NCI-H82 treated with DMSO at 0.1 percent for 48 hours (cell line): ENCODE results near the gene UBE2L5.

Experiments used
- DNase-seq: peaks from one replicate; lab custom pipeline; 2025; ENCODE audit not compliant: unreplicated experiment; lab: John Stamatoyannopoulos, UW

Gene UBE2L5

DNA sequence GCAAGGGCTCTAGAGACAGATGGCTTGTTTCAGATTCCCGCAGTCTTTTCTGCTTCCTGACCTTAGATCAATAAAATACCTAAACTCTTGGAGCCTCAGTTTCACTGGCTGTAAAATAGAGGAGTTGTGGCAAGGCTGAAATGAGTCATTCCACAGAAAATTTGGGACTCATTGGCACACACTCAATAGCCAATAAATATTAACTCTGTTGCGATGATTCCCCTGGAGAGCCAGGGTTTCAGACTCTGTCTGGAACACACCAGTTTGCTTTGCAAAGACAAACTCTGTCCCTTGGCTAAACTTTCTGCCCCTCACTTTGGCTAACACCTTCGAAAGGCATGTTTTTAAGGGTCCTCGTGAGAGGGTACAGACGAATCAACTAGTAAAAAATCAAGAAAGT is 18.1 kb upstream of the UBE2L5 start:
- no peak for DNase-seq

- no peak for DNase-seq
Measured at GRCh38 chr13:30406779-30407416, 15.4 kb upstream of the UBE2L5 start.

- peak; percentile 46 for DNase-seq
Measured at GRCh38 chr13:30408319-30409101, 13.8 kb upstream of the UBE2L5 start.

GRCh38 chr13:30409886-30410704 is 12.2 kb upstream of the UBE2L5 start:
- no peak for DNase-seq

DNA sequence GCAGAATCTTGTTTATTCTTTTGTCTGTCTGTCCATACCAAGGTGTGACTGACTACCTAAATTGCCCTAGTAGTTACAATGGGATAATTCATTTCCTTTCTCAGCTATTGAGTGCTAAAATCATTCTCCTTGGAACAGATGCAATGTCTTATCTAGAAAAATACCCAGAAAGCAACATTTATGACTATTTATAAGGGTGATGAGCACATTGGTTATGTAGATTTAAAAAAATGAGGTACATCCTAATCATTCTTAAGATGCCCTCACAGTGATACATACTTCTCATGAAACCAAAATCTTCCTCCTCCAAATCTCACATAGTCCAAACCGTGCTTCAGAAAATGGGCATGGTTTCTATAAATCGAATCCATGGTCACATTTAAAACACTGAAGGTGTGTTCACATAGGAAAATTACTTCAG is 11.6 kb upstream of the UBE2L5 start:
- no peak for DNase-seq

DNA sequence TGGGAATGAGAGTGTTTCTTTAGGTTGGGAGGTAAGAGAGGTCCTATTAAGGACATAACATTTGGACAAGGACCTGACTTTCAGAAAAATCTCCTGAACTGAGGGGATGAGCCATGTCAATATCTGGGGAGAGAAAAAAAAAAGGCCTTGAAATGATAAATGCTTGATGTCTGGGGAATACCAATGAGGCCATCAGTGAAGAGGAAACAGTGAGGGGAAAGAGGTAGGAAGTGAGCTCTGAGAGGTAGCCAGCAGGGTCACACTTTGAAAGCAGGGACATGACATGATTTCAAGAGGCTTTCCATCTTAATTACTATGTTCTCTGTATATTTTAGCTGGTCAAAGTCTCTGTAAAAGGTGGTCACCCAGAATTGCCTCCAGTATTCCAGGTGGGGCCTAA is 9.9 kb upstream of the UBE2L5 start:
- DNase-seq: no peak

DNA sequence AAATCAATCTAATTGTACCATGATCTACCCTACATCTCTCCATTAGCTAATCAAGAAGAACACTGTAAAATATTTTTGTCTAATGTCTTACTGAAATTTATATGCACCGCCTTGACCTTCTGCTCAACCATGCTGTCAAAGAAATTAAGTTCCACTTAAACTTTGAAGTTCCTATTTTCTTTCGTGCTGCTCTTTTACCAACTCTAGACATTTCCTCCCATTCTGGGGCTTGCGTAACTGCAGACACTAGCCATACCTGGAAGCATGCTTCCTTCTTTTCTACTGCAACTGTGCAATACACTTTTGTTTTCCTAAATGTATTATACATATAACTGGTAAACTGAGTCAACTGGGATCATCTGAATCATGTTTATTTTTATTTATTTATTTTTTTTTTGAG is 8.5 kb upstream of the UBE2L5 start:
- DNase-seq: no peak

GRCh38 chr13:30415430-30416030 is 6.8 kb upstream of the UBE2L5 start:
- DNase-seq: no peak

DNA sequence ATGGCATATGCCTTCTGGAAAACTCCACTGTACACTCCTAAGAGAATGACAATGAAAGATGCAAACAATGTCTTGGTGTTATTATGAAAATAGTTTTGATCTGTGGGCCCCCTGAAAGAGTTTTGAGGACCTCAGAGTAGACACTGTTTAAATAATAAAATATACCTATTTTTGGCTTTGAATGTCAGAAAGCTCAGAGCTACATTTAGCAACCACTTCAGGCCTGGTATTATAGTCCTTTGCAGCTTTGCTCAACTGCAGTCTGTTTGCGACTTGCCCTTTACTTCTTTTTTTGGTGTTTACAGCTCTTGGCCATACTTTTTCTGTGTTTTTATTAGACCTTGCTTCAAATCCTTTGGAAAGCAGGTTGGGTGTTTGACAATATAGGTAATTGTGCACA is 5.8 kb upstream of the UBE2L5 start:
- DNase-seq: no peak

DNA sequence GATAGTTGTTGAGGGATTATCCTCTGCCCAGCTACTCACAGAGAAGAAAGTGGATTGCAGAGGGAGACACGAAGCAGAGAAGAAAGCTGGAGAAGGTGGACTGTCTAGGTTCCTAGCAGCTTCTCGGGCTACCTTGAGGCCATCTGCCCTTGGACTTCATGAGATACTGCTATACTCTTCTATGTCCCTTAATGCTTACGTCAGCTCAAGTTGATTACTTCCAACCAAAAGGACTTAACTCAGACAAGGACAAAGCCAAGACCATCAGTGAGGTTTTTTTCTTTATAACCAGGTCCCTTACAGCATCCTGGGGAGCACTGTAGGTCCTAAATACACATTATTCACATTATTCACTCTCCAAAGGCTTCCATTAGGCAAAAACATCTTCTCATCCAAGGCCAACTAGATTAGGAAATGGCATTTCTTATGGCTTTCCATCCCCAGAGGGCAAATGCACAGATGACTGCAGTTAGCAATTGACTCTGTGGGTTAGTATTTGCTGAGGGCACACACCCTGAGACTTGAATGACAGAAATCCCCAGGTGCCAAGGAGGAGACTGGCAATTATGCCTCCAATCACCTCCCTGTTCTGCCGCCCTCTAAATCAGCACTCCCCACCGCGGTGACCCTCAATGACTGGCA is 4.1 kb upstream of the UBE2L5 start:
- no peak for DNase-seq

GRCh38 chr13:30418717-30419459 is 3.4 kb upstream of the UBE2L5 start:
- no peak for DNase-seq

- DNase-seq: peak; percentile 62
Measured at GRCh38 chr13:30421093-30422053, 920 bp upstream of the UBE2L5 start.

GRCh38 chr13:30423891-30424290 is 1.6 kb downstream of the UBE2L5 start:
- no peak for DNase-seq

DNA sequence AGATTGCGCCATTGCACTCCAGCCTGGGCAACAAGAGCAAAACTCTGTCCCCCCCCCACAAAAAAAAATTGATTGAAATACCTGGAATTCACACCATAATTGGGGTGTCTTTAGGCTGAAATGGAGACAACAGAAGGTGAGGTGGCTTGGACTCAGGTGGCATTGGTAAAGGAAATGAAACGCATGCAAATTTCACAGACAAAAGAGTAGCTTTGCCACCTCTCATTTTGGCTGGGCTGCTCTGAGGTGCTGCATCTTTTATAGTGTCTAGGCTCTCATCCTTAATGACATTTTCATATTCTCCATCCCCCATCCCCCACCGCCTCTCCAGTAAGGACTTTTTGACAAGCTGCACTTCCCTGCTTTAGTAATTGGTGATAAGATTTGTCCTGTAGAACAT is 6.9 kb downstream of the UBE2L5 start:
- DNase-seq: no peak

DNA sequence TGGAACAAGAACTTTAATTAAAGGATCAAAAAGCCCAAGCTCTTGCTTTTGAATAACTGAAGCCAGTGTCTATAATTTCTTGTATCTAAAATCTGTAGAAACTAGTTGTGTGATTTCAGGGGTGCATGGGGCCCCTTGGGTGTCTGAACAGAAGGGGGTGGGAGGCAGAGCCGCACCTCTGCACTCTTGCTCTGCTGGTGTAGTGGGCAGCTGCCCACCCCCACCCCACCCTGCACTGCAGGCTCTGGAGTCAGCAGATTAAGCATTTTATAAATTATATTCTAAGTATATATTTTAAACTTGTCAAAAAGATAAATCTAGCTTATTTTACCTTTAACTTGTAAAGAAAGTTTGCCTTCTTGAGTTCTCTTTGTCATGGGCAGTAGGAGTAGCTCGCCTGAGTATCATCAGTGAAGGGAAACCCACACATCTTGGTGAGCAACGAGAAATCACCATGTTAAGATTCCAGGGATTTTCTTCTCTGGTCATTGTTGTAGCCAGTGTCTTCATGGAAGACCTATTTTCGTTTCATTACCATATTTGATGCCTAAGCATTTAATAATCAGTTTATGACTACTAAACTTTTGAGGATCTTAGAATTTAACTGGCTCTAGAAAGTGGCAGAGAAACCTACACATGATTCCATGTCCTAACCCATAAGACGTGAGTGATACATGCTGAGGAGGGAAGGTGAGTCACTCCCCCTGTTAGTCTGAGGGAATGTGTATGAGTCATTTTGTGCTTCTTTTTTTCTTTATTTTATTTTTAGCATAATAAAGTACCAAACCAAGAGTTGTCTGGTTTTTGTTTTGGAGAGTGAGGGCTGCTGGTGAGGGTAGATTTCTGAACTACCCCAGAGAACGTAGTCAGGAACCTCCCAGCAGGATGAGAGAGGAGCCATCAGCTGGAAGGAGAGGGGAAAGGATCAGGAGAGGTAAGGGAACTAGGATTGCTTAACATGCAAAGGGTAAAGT is 7.7 kb downstream of the UBE2L5 start:
- DNase-seq: no peak

GRCh38 chr13:30431269-30431940 is 9.1 kb downstream of the UBE2L5 start:
- no peak for DNase-seq

- no peak for DNase-seq
Measured at GRCh38 chr13:30435911-30436451, 13.7 kb downstream of the UBE2L5 start.
